SU-DHL-6 (cell line): Measurements from ENCODE around the gene PDGFB.

ENCODE experiments used
- H2AFZ ChIP-seq: fragments of 200-600 bp; sonication (generic); 2 replicates; pipeline ENCODE4 v1.6.1; 2014; ENCODE audit warnings: low read depth, mild to moderate bottlenecking, moderate library complexity, mixed read lengths, antibody characterized with exemption, low read length; ENCODE audit not compliant: severe bottlenecking
- H3F3A ChIP-seq: fragments of 200-600 bp; shearing (Covaris generic); 2 replicates; pipeline ENCODE4 v1.6.0; 2016; ENCODE audit warnings: antibody characterized with exemption, mild to moderate bottlenecking; ENCODE audit not compliant: insufficient read depth
- H3K27ac ChIP-seq: fragments of 200-600 bp; sonication (generic); 2 replicates; pipeline ENCODE4 v1.5.1; 2016; ENCODE audit warnings: low read depth, mild to moderate bottlenecking, low read length, moderate library complexity, mixed read lengths
- H3K27me3 ChIP-seq: fragments of 200-600 bp; sonication (generic), shearing (Covaris generic); 2 replicates; pipeline ENCODE4 v1.6.0; 2014; ENCODE audit warnings: mild to moderate bottlenecking, low read length
- H3K36me3 ChIP-seq: fragments of 200-600 bp; sonication (generic); 2 replicates; pipeline ENCODE4 v1.6.1; 2014; ENCODE audit warnings: mild to moderate bottlenecking, low read length, mixed read lengths
- H3K4me2 ChIP-seq: fragments of 300-600, 200-600 bp; shearing (Covaris generic), sonication (generic); 2 replicates; pipeline ENCODE4 v1.6.0; 2014; ENCODE audit warnings: low read length, low read depth, mild to moderate bottlenecking; ENCODE audit not compliant: poor library complexity, severe bottlenecking
- H3K4me3 ChIP-seq: fragments of 200-600 bp; sonication (generic); 2 replicates; pipeline ENCODE4 v1.5.1; 2014; ENCODE audit warnings: antibody characterized with exemption, low read length, mild to moderate bottlenecking, mixed read lengths; ENCODE audit not compliant: insufficient read depth, poor library complexity, severe bottlenecking
- H3K79me2 ChIP-seq: fragments of 200-600 bp; sonication (generic); 2 replicates; pipeline ENCODE4 v1.6.1; 2014; ENCODE audit warnings: mild to moderate bottlenecking, low read length, moderate library complexity; ENCODE audit not compliant: insufficient read depth
- H3K9ac ChIP-seq: fragments of 200-600 bp; sonication (generic); 2 replicates; pipeline ENCODE4 v1.7.0; 2014; ENCODE audit warnings: mild to moderate bottlenecking, low read length
- H3K9me2 ChIP-seq: fragments of 200-600 bp; sonication (generic); replicated peaks from 2 replicates; pipeline ENCODE4 v1.6.1; 2014; ENCODE audit warnings: low read length; ENCODE audit not compliant: insufficient read depth
- H3K9me3 ChIP-seq: fragments of 200-600 bp; sonication (generic); 2 replicates; pipeline ENCODE4 v1.6.1; 2014; ENCODE audit warnings: low read length, mixed read lengths; ENCODE audit not compliant: insufficient read depth
- H4K20me1 ChIP-seq: fragments of 200-600 bp; sonication (generic); 2 replicates; pipeline ENCODE4 v1.6.1; 2014; ENCODE audit warnings: low read depth, mild to moderate bottlenecking, antibody characterized with exemption, low read length, moderate library complexity, mixed read lengths
- EZH2phosphoT487 ChIP-seq: fragments of 200-600 bp; sonication (generic), shearing (Covaris generic); conservative IDR thresholded peaks from 2 replicates; pipeline ENCODE4 v1.6.1; 2018; ENCODE audit warnings: mild to moderate bottlenecking, antibody characterized with exemption, low read length, moderate library complexity, mixed read lengths
- TF ChIP-seq, protein P1 (sequence below): fragments of 200-600 bp; sonication (generic); IDR thresholded peaks from one replicate; pipeline ENCODE4 v1.5.1; 2017; ENCODE audit warnings: antibody characterized with exemption, mild to moderate bottlenecking, low read length, moderate library complexity; ENCODE audit not compliant: insufficient read depth, poor library complexity, severe bottlenecking

The PDGFB gene

DNA sequence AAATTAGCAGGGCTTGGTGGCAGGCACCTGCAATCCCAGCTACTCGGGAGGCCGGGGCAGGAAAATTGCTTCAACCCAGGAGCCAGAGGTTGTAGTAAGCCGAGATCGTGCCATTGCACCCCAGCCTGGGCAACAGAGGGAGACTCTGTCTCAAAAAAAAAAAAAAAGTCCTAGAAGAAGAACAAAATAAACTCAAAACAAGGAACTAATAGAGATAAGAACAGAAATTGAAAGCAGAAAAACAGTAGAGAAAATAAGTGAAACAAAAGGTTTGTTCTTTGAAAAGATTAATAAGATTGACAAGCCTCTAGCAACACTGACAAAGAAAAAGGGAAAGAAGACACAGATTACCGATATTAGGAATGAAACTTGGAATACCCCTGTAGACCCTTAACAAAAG, 47.2 kb downstream of the PDGFB start:
- Histone ChIP-seq H3F3A (no peaks in the 10 kb centered on the region), H3K9me3 (peaks cover 14% of the 10 kb centered on the region; the same call in 1 of the 2 replicates), H3K4me2 (no peak overlapping the region), H3K36me3 (no peaks in the 10 kb centered on the region; the same call in 1 of the 2 replicates), H2AFZ (no peak overlapping the region), H3K27me3 (no peaks in the 10 kb centered on the region; the same call in 1 of the 2 replicates), H4K20me1 (no peaks in the 10 kb centered on the region), H3K79me2 (no peaks in the 10 kb centered on the region), H3K9me2 (no peaks in the 10 kb centered on the region), H3K4me3 (no peak overlapping the region), H3K9ac (no peak overlapping the region), H3K27ac (no peak overlapping the region)
- TF ChIP-seq EZH2phosphoT487: no peak
- TF ChIP-seq, protein P1, sequence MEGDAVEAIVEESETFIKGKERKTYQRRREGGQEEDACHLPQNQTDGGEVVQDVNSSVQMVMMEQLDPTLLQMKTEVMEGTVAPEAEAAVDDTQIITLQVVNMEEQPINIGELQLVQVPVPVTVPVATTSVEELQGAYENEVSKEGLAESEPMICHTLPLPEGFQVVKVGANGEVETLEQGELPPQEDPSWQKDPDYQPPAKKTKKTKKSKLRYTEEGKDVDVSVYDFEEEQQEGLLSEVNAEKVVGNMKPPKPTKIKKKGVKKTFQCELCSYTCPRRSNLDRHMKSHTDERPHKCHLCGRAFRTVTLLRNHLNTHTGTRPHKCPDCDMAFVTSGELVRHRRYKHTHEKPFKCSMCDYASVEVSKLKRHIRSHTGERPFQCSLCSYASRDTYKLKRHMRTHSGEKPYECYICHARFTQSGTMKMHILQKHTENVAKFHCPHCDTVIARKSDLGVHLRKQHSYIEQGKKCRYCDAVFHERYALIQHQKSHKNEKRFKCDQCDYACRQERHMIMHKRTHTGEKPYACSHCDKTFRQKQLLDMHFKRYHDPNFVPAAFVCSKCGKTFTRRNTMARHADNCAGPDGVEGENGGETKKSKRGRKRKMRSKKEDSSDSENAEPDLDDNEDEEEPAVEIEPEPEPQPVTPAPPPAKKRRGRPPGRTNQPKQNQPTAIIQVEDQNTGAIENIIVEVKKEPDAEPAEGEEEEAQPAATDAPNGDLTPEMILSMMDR: no peak

DNA sequence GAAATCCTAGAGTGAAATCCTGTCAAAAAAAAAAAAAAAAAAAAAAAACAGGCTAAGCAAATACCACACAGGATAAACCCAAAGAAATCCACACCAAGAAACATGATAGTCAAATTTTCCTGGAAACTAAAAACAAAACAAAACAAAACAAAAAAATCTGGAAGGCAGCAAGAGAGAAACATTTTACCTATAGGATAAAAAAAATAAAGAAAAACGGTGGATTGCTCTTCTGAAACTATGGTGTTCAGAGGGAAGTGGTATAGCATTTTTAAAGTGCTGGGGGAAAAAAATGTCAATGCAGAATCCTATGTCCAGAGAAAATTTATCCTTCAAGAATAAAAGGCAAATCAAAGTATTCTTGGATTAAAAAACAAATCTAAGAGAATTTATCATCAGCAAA, 50.7 kb downstream of the PDGFB start:
- TF ChIP-seq EZH2phosphoT487: no peak
- TF ChIP-seq, protein P1: no peak
- no peak overlapping the region for H3K4me3 ChIP-seq
- H2AFZ ChIP-seq: no peak overlapping the region
- H3K27me3 ChIP-seq: no peaks in the 10 kb centered on the region; the same call in 1 of the 2 replicates
- peaks cover 14% of the 10 kb centered on the region; the same call in 1 of the 2 replicates for H3K9me3 ChIP-seq
- H3K9me2 ChIP-seq: no peaks in the 10 kb centered on the region
- no peaks in the 10 kb centered on the region for H3K79me2 ChIP-seq
- H3K36me3 ChIP-seq: no peaks in the 10 kb centered on the region; the same call in 1 of the 2 replicates
- H3F3A ChIP-seq: no peaks in the 10 kb centered on the region
- no peak overlapping the region for H3K4me2 ChIP-seq
- no peak overlapping the region for H3K9ac ChIP-seq
- H4K20me1 ChIP-seq: no peaks in the 10 kb centered on the region
- H3K27ac ChIP-seq: no peak overlapping the region

DNA sequence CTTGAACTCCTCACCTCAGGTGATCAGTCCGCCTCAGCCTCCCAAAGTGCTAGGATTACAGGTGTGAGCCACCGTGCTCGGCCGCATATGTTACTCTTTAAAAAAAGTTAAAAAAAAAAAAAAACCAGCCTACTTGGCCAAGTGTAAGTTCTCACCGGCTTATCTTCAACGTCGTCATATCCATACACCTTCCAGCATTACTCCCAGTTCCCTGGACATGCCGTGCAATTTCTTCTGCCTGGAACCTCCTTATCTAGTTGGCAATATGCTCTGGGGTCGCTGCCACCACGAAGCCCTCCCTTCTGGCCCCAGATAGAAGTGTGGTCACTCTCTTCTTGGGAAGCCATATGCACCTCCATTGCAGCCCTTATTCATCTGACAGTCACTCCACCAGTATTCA, 56.0 kb downstream of the PDGFB start:
- Histone ChIP-seq H3K79me2 (no peaks in the 10 kb centered on the region), H3K27ac (no peak overlapping the region), H4K20me1 (no peaks in the 10 kb centered on the region), H2AFZ (no peak overlapping the region), H3K9me2 (no peaks in the 10 kb centered on the region), H3K9ac (no peak overlapping the region), H3K4me3 (no peak overlapping the region), H3K9me3 (peaks cover under 1% of the 10 kb centered on the region; the same call in 1 of the 2 replicates), H3K27me3 (no peaks in the 10 kb centered on the region), H3F3A (no peaks in the 10 kb centered on the region), H3K4me2 (no peak overlapping the region), H3K36me3 (no peaks in the 10 kb centered on the region)
- no peak for TF ChIP-seq EZH2phosphoT487
- TF ChIP-seq, protein P1: no peak
